Esophagus muscularis mucosa (tissue), 4 donors: ENCODE data around the gene CEMIP2. TPM values are rescaled to one million over a fixed set of nuclear protein-coding genes. Genes with fewer than 3 reads are reported as not detected.

Experiments used
- DNase-seq: peaks from one replicate; pipeline ENCODE4 v3.0.0-alpha.2; 2017; ENCODE audit errors: extremely low spot score
- H3K27ac ChIP-seq, 4 donors: fragments of 200-600 bp; sonication (generic); replicated peaks in 1 of 4; 1 replicate in 3 of 4; 2 replicates in 1 of 4; pipeline ENCODE4 v1.5.1; 2016 to 2019; ENCODE audit warnings: mild to moderate bottlenecking in 1 of 4
- H3K27me3 ChIP-seq, 4 donors: fragments of 200-600 bp; sonication (generic); one replicate each; pipeline versions ENCODE4 v1.5.1 to v1.6.0; 2016 to 2019
- H3K36me3 ChIP-seq, 4 donors: fragments of 200-600 bp; sonication (generic); one replicate each; pipeline ENCODE4 v1.5.1; 2016 to 2019
- H3K4me1 ChIP-seq, 4 donors: fragments of 200-600 bp; sonication (generic); one replicate each; pipeline ENCODE4 v1.5.1; 2016 to 2019
- H3K4me3 ChIP-seq, 4 donors: fragments of 200-600 bp; sonication (generic); 1 replicate in 2 of 4; 2 replicates in 2 of 4; pipeline ENCODE4 v1.5.1; 2016 to 2019; ENCODE audit warnings: mild to moderate bottlenecking in 4 of 4, moderate library complexity in 1 of 4
- H3K9me3 ChIP-seq, 4 donors: fragments of 200-600 bp; sonication (generic); 1 replicate in 3 of 4; 2 replicates in 1 of 4; pipeline ENCODE4 v1.5.1; 2016 to 2019
- CTCF ChIP-seq, 3 experiments: fragments of 200-600 bp in 2 of 3; fragments of 450-650 bp in 1 of 3; sonication (generic) in 2 of 3; IDR thresholded peaks; one replicate each; pipeline ENCODE4 v1.5.1; 2017 to 2019; ENCODE audit warnings: antibody characterized with exemption in 3 of 3, mild to moderate bottlenecking in 2 of 3, moderate library complexity in 1 of 3
- EP300 ChIP-seq: sonication (generic); formaldehyde crosslinking; IDR thresholded peaks from one replicate; pipeline ENCODE4 v1.6.1; 2017; ENCODE audit warnings: antibody characterized with exemption
- POLR2A ChIP-seq: fragments of 450-650 bp; IDR thresholded peaks from one replicate; pipeline ENCODE4 v1.6.1; 2017; ENCODE audit warnings: antibody characterized with exemption, moderate library complexity, mild to moderate bottlenecking, low read depth
- POLR2AphosphoS5 ChIP-seq, 2 donors: sonication (generic); formaldehyde crosslinking; IDR thresholded peaks; one replicate each; pipeline ENCODE4 v1.6.1; 2017; ENCODE audit warnings: antibody characterized with exemption in 2 of 2
- WGBS: methylation state at CpG from one replicate; pipeline ENCODE4 v1.1.5; 2018; 5-methylcytosine and 5-hydroxymethylcytosine counted together
- intact Hi-C: fragments of 100-400 bp; cut with DNase I; formaldehyde crosslinking; loops from one replicate; pipeline ENCODE4 v1.15.1; 2023
- total RNA-seq, 4 donors: library from RNA; depleted of rRNA; stranded (reverse); fragments of >200 nt; gene quantifications; one replicate each; pipeline versions ENCODE4 v1.1.0 to v1.2.1, GENCODE V29; 2016

Gene CEMIP2
- total RNA-seq, 4 donors from 2014 or later: 18.5 to 144 (median 26.8) TPM

GRCh38 chr9:71690689-71691435 is 77.5 kb downstream of the CEMIP2 start:
- Histone ChIP-seq H3K4me1 (no peaks in the 10 kb centered on the region), H3K9me3 (no peaks in the 10 kb centered on the region), H3K27me3 (no peaks in the 10 kb centered on the region), H3K4me3 (no peak overlapping the region), H3K36me3 (peaks cover 9 to 60% (median 26%) of the 10 kb centered on the region in 4 donors), H3K27ac (no peak overlapping the region)
- intact Hi-C loops: no loop called here
- DNase-seq: no peak
- TF ChIP-seq POLR2A (no peak), POLR2AphosphoS5 (IDR thresholded peaks at IDR 0.05) (no peak), CTCF (IDR thresholded peaks at IDR 0.05) (no peak), EP300 (no peak)
- WGBS: 92% methylated on average over 6 of the region's 6 CpGs

DNA sequence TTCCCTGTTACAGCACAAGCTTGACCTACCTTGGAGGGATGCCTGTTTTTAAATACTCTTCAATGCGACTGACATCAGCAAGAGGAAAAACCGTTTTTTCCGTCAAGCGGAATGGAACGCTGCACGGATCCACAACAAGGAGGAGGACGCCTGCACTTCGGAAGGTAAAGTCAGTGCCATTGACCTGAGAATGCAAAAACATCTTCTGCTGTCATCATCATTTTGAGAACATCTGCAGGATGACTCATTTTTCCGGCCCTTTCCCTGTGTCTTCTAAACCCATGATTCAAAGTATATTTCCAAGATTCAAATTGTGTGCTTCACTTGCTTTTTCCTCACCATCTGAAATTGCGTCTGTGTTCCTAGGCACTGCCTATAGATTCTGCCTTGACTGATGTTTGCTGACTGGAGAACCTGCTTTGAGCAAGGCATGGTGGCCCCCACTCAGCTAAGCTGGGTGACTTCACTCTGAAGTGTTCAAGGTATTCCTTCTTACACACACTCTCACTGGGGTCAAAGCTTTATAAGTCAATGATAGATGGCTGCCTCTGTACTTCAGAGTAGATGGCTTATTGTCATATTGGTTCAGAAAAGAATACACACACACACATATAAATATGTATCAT is 78.1 kb downstream of the CEMIP2 start:
- Histone ChIP-seq H3K27me3 (no peaks in the 10 kb centered on the region), H3K27ac (no peak overlapping the region), H3K4me3 (no peak overlapping the region), H3K9me3 (no peaks in the 10 kb centered on the region), H3K36me3 (peaks cover 9 to 59% (median 26%) of the 10 kb centered on the region in 4 donors), H3K4me1 (no peaks in the 10 kb centered on the region)
- TF ChIP-seq POLR2A: no peak
- DNase-seq: no peak
- WGBS: 91% methylated on average over 10 of the region's 10 CpGs
- intact Hi-C loops: no loop called here

DNA sequence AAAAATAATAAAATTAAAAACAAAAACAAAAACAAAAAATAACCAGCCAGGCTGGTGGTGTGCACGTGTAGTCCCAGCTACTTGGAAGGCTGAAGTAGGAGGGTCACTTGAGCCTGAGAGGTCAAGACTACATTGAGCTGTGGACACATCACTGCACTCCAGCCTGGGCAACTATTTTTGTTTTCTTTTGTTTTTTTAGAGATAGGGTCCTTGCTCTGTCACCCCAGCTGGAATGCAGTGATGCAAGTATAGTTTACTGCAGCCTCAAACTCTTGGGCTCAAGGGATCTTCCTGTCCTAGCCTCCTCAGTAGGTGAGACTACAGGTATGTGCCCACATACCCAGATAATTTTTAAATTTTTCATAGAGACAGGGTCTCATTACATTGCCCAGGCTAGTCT is 80.6 kb downstream of the CEMIP2 start:
- DNase-seq: no peak
- 94% methylated on average over 1 of the region's 1 CpG for WGBS
- no peaks in the 10 kb centered on the region for H3K27me3 ChIP-seq
- no peak overlapping the region for H3K4me3 ChIP-seq
- H3K4me1 ChIP-seq: peaks cover 0 to 13% (median under 1%) of the 10 kb centered on the region in 4 donors
- intact Hi-C loops: loop anchor here (10.0 kb wide), 3 partner anchors 53 to 83 kb away; partner anchors contain the start of gene CEMIP2
- H3K9me3 ChIP-seq: no peaks in the 10 kb centered on the region
- H3K27ac ChIP-seq: no peak overlapping the region
- H3K36me3 ChIP-seq: peaks cover 9 to 45% (median 23%) of the 10 kb centered on the region in 4 donors
- TF ChIP-seq CTCF (IDR thresholded peaks at IDR 0.05) (no peak), POLR2A (no peak), POLR2AphosphoS5 (IDR thresholded peaks at IDR 0.05) (no peak), EP300 (no peak)

DNA sequence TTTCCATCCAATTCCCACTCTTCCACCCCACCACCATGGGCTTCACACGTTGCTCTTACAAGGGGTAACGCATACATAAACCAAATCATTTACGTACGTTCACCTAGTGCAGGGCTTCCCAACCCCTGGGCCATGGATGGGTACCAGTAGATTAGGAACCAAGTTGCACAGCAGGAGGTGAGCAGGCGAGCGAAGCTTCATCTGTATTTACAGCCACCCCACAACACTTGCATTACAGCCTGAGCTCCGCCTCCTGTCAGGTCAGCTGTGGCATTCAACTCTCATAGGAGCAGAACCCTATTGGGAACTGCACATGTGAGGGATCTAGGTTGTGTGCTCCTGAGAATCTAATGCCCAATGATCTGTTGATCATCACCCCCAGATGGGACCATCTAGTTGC is 82.3 kb downstream of the CEMIP2 start:
- 94% methylated on average over 7 of the region's 7 CpGs for WGBS
- H3K9me3 ChIP-seq: no peaks in the 10 kb centered on the region
- no peak overlapping the region for H3K4me3 ChIP-seq
- peaks cover 9 to 37% (median 23%) of the 10 kb centered on the region in 4 donors for H3K36me3 ChIP-seq
- no peaks in the 10 kb centered on the region for H3K27me3 ChIP-seq
- H3K4me1 ChIP-seq: peaks cover 6 to 30% (median 16%) of the 10 kb centered on the region in 4 donors
- intact Hi-C loops: loop anchor here (10.0 kb wide), 3 partner anchors 51 to 81 kb away; partner anchors contain the start of gene CEMIP2
- TF ChIP-seq EP300 (no peak), CTCF (IDR thresholded peaks at IDR 0.05) (no peak), POLR2A (no peak), POLR2AphosphoS5 (IDR thresholded peaks at IDR 0.05) (no peak)
- no peak for DNase-seq
- H3K27ac ChIP-seq: no peak overlapping the region

DNA sequence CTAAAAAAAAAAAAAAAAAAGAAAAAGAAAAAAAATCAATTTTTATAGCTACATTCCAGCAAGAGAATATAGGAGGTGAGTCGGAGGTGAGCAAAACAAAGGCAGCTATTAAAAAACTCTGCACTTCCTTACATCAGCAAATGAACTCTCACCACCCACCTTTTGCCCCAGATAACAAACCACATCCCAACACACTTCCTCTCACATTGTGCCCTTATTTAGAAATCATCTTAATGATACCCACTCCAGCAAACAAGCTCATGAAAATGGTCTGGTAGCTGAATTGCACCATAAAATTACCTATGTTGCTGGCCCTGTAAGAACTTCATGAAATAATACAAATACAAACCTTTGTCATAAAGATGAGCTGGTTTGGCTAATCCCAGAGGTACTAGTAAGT is 82.9 kb downstream of the CEMIP2 start:
- no peak overlapping the region for H3K27ac ChIP-seq
- intact Hi-C loops: loop anchor here (10.0 kb wide), 3 partner anchors 51 to 81 kb away; partner anchors contain the start of gene CEMIP2
- DNase-seq: no peak
- no peak for TF ChIP-seq CTCF (IDR thresholded peaks at IDR 0.05)
- TF ChIP-seq POLR2AphosphoS5 (IDR thresholded peaks at IDR 0.05): no peak
- TF ChIP-seq EP300: no peak
- no peak for TF ChIP-seq POLR2A
- no peaks in the 10 kb centered on the region for H3K27me3 ChIP-seq
- H3K4me3 ChIP-seq: no peak overlapping the region
- WGBS: 80% methylated on average over 1 of the region's 1 CpG
- H3K4me1 ChIP-seq: peaks cover 12 to 36% (median 22%) of the 10 kb centered on the region in 4 donors
- peaks cover 9 to 34% (median 21%) of the 10 kb centered on the region in 4 donors for H3K36me3 ChIP-seq
- H3K9me3 ChIP-seq: no peaks in the 10 kb centered on the region
